Vagina (tissue), 2 donors: Measurements from ENCODE around the gene GRK5.

ENCODE experiments used
- POLR2A ChIP-seq, 2 donors: fragments of 450-650 bp; IDR thresholded peaks; one replicate each; pipeline ENCODE4 v1.6.1; 2017; ENCODE audit warnings: antibody characterized with exemption in 2 of 2, mild to moderate bottlenecking in 2 of 2, moderate library complexity in 2 of 2
- TF ChIP-seq, protein P1 (sequence below), 3 experiments: fragments of 450-650 bp in 2 of 3; fragments of 200-600 bp in 1 of 3; sonication (generic) in 1 of 3; IDR thresholded peaks; one replicate each; pipeline ENCODE4 v1.5.1; 2017 to 2019; ENCODE audit warnings: antibody characterized with exemption in 3 of 3, mild to moderate bottlenecking in 2 of 3, moderate library complexity in 2 of 3

DNA sequence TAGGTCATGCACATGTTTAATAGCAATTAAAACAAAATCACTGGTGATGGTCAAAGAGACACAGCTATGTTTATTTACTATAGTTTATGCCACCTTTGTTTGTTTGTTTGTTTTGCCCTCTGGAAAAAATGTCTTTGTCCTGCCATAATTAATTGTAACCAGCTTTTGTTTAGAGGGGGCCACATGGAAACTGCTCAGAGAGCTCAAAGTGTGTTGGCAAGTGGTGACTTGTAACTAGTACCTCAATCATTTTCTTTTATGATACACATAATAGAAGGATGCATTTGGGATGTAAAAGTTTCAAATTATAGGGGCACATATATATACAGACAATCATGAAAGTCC, 40.2 kb downstream of the GRK5 start:
- TF ChIP-seq POLR2A (IDR thresholded peaks at IDR 0.05) = no peak
- TF ChIP-seq, protein P1, sequence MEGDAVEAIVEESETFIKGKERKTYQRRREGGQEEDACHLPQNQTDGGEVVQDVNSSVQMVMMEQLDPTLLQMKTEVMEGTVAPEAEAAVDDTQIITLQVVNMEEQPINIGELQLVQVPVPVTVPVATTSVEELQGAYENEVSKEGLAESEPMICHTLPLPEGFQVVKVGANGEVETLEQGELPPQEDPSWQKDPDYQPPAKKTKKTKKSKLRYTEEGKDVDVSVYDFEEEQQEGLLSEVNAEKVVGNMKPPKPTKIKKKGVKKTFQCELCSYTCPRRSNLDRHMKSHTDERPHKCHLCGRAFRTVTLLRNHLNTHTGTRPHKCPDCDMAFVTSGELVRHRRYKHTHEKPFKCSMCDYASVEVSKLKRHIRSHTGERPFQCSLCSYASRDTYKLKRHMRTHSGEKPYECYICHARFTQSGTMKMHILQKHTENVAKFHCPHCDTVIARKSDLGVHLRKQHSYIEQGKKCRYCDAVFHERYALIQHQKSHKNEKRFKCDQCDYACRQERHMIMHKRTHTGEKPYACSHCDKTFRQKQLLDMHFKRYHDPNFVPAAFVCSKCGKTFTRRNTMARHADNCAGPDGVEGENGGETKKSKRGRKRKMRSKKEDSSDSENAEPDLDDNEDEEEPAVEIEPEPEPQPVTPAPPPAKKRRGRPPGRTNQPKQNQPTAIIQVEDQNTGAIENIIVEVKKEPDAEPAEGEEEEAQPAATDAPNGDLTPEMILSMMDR (IDR thresholded peaks at IDR 0.05) = no peak
